Esophagus squamous epithelium (tissue), 5 donors: ENCODE results near the gene AGBL1. TPM values are rescaled to one million over a fixed set of nuclear protein-coding genes. Genes with fewer than 3 reads are reported as not detected.

ENCODE experiments used
- DNase-seq: peaks from one replicate; lab custom pipeline; 2025; lab: John Stamatoyannopoulos, UW
- H3K27ac ChIP-seq, 4 donors: fragments of 200-600 bp; sonication (generic); one replicate each; pipeline ENCODE4 v1.5.1; 2016 to 2019; ENCODE audit warnings: mild to moderate bottlenecking in 1 of 4
- H3K27me3 ChIP-seq, 4 donors: fragments of 200-600 bp; sonication (generic); 1 replicate in 3 of 4; 2 replicates in 1 of 4; pipeline versions ENCODE4 v1.5.1 to v1.6.0; 2017 to 2021; ENCODE audit warnings: antibody characterized with exemption in 1 of 4
- H3K36me3 ChIP-seq, 3 donors: fragments of 200-600 bp; sonication (generic); one replicate each; pipeline ENCODE4 v1.5.1; 2016 to 2019
- H3K4me1 ChIP-seq, 3 donors: fragments of 200-600 bp; sonication (generic); one replicate each; pipeline ENCODE4 v1.5.1; 2017 to 2019
- H3K4me3 ChIP-seq, 4 donors: fragments of 200-600 bp; sonication (generic); 1 replicate in 3 of 4; 2 replicates in 1 of 4; pipeline ENCODE4 v1.5.1; 2016 to 2019; ENCODE audit warnings: mild to moderate bottlenecking in 2 of 4, moderate library complexity in 1 of 4
- H3K9me3 ChIP-seq, 3 donors: fragments of 200-600 bp; sonication (generic); one replicate each; pipeline ENCODE4 v1.5.1; 2016 to 2019
- CTCF ChIP-seq, 6 experiments: fragments of 450-650 bp in 4 of 6; fragments of 200-600 bp in 2 of 6; sonication (generic) in 2 of 6; IDR thresholded peaks; one replicate each; pipeline ENCODE4 v1.5.1; 2016 to 2019; ENCODE audit warnings: antibody characterized with exemption in 6 of 6, mild to moderate bottlenecking in 4 of 6, moderate library complexity in 4 of 6
- POLR2A ChIP-seq, 4 donors: fragments of 450-650 bp; IDR thresholded peaks; one replicate each; pipeline ENCODE4 v1.6.1; 2017; ENCODE audit warnings: antibody characterized with exemption in 4 of 4, mild to moderate bottlenecking in 4 of 4, moderate library complexity in 3 of 4
- WGBS, 2 donors: methylation state at CpG; one replicate each; pipeline ENCODE4 v1.1.5; 2018; 5-methylcytosine and 5-hydroxymethylcytosine counted together
- intact Hi-C: fragments of 100-400 bp; cut with DNase I; formaldehyde crosslinking; loops from one replicate; pipeline ENCODE4 v1.15.0; 2022
- total RNA-seq, 4 donors: library from RNA; depleted of rRNA; stranded (reverse); fragments of >200 nt; gene quantifications; one replicate each; pipeline ENCODE4 v1.1.0, GENCODE V29; 2016
- donor health status: DM: yes; HTN: yes; CAD: no.

Gene AGBL1
- total RNA-seq, 4 donors from 2014 or later, result 0.11 to 0.21 (median 0.19) TPM; not detected in 1

- no peaks in the 10 kb centered on the region for H3K27me3 ChIP-seq
- no peak for TF ChIP-seq CTCF (IDR thresholded peaks at IDR 0.05)
- TF ChIP-seq POLR2A (IDR thresholded peaks at IDR 0.05), result no peak
- H3K9me3 ChIP-seq, result no peaks in the 10 kb centered on the region
- intact Hi-C loops, result no loop called here
- H3K4me3 ChIP-seq, result no peak overlapping the region
- WGBS, 2 donors, result 53 to 65% methylated on average over 2 of the region's 2 CpGs
- no peaks in the 10 kb centered on the region for H3K36me3 ChIP-seq
- DNase-seq, result no peak
- no peaks in the 10 kb centered on the region for H3K4me1 ChIP-seq
- no peak overlapping the region for H3K27ac ChIP-seq
Measured at GRCh38 chr15:86205096-86205495, 125.4 kb downstream of the AGBL1 start.

- no peaks in the 10 kb centered on the region for H3K36me3 ChIP-seq
- intact Hi-C loops, result no loop called here
Measured at GRCh38 chr15:86213420-86213819, 133.7 kb downstream of the AGBL1 start.

GRCh38 chr15:86213888-86214287, 134.2 kb downstream of the AGBL1 start:
- H3K27ac ChIP-seq, result no peak overlapping the region
- H3K27me3 ChIP-seq, result peaks cover 0 to 7% (median 0%) of the 10 kb centered on the region in 4 donors
- no peaks in the 10 kb centered on the region for H3K36me3 ChIP-seq
- H3K9me3 ChIP-seq, result peaks cover 0 to 8% (median 6%) of the 10 kb centered on the region in 3 donors
- TF ChIP-seq CTCF (IDR thresholded peaks at IDR 0.05) (no peak), POLR2A (IDR thresholded peaks at IDR 0.05) (no peak)
- 22 to 47% methylated on average over 2 of the region's 2 CpGs for WGBS, 2 donors
- intact Hi-C loops, result no loop called here
- no peak for DNase-seq
- no peak overlapping the region for H3K4me3 ChIP-seq
- H3K4me1 ChIP-seq, result no peaks in the 10 kb centered on the region

More at GRCh38 chr15:86213420-86213819, 133.7 kb downstream of the AGBL1 start:
- DNase-seq, result no peak
- Histone ChIP-seq H3K9me3 (peaks cover 0 to 8% (median 6%) of the 10 kb centered on the region in 3 donors), H3K4me3 (no peak overlapping the region), H3K27me3 (peaks cover 0 to 4% (median 0%) of the 10 kb centered on the region in 4 donors), H3K4me1 (no peaks in the 10 kb centered on the region), H3K27ac (no peak overlapping the region)
- 57 to 59% methylated on average over 3 of the region's 3 CpGs for WGBS, 2 donors
- TF ChIP-seq CTCF (IDR thresholded peaks at IDR 0.05) (no peak), POLR2A (IDR thresholded peaks at IDR 0.05) (no peak)

- WGBS, 2 donors, result 74 to 88% methylated on average over 3 of the region's 3 CpGs
- Histone ChIP-seq H3K4me1 (no peaks in the 10 kb centered on the region), H3K27ac (no peak overlapping the region), H3K36me3 (no peaks in the 10 kb centered on the region), H3K9me3 (no peaks in the 10 kb centered on the region), H3K4me3 (no peak overlapping the region), H3K27me3 (peaks cover 0 to 9% (median 0%) of the 10 kb centered on the region in 4 donors)
- intact Hi-C loops, result no loop called here
- DNase-seq, result no peak
- TF ChIP-seq CTCF (IDR thresholded peaks at IDR 0.05) (no peak), POLR2A (IDR thresholded peaks at IDR 0.05) (no peak)
Measured at GRCh38 chr15:86221119-86221518, 141.4 kb downstream of the AGBL1 start.

GRCh38 chr15:86229306-86229705, 149.6 kb downstream of the AGBL1 start:
- no peak for DNase-seq
- Histone ChIP-seq H3K4me3 (no peak overlapping the region), H3K27me3 (peaks cover 0 to 23% (median 0%) of the 10 kb centered on the region in 4 donors), H3K27ac (no peak overlapping the region), H3K36me3 (no peaks in the 10 kb centered on the region), H3K4me1 (peaks cover 0 to 9% (median 4%) of the 10 kb centered on the region in 3 donors), H3K9me3 (no peaks in the 10 kb centered on the region)
- WGBS, 2 donors, result 49 to 68% methylated on average over 2 of the region's 2 CpGs
- TF ChIP-seq CTCF (IDR thresholded peaks at IDR 0.05) (no peak), POLR2A (IDR thresholded peaks at IDR 0.05) (no peak)
- intact Hi-C loops, result no loop called here
